Kidney capillary endothelial cell (primary cell): Measurements from ENCODE around the gene NFYB.
"Not testable (repeated sequence)": the region's sequence is repeated elsewhere in the genome, so short reads cannot be mapped to it uniquely, and the experiment has no call there.

Source experiments
- DNase-seq: peaks from one replicate; pipeline ENCODE4 v3.0.0-alpha.2; 2018; ENCODE audit warnings: low spot score

NFYB gene

GRCh38 chr12:104114834-104115586, 23.0 kb downstream of the NFYB start:
- not testable (repeated sequence) for DNase-seq

- no peak for DNase-seq
These were observed 28.4 kb downstream of the NFYB start for GRCh38 chr12:104109446-104110271.

- peak; percentile 79 for DNase-seq
These were observed 29.1 kb downstream of the NFYB start for GRCh38 chr12:104108755-104109445.

GRCh38 chr12:104106965-104107364, 31.0 kb downstream of the NFYB start:
- no peak for DNase-seq

GRCh38 chr12:104105461-104105860, 32.5 kb downstream of the NFYB start:
- DNase-seq, result no peak

- DNase-seq, result no peak
These were observed 40.1 kb downstream of the NFYB start for GRCh38 chr12:104097954-104098353.

- DNase-seq, result no peak
These were observed 42.7 kb downstream of the NFYB start for GRCh38 chr12:104095289-104095688.

- DNase-seq, result no peak
These were observed 43.7 kb downstream of the NFYB start for GRCh38 chr12:104094284-104094683.

- no peak for DNase-seq
These were observed 46.9 kb downstream of the NFYB start for GRCh38 chr12:104091136-104091535.

GRCh38 chr12:104090685-104091084, 47.3 kb downstream of the NFYB start:
- DNase-seq, result no peak

- no peak for DNase-seq
These were observed 54.1 kb downstream of the NFYB start for GRCh38 chr12:104083769-104084475.

GRCh38 chr12:104080764-104081163, 57.2 kb downstream of the NFYB start:
- DNase-seq, result no peak

GRCh38 chr12:104079024-104079423, 59.0 kb downstream of the NFYB start:
- DNase-seq, result no peak

- DNase-seq, result no peak
These were observed 64.3 kb downstream of the NFYB start for GRCh38 chr12:104073699-104074098.

GRCh38 chr12:104072099-104072498, 65.9 kb downstream of the NFYB start:
- no peak for DNase-seq
